GM12891 (cell line): ENCODE results near the gene WDR4.
"Not testable (repeated sequence)": the region's sequence is repeated elsewhere in the genome, so short reads cannot be mapped to it uniquely, and the experiment has no call there.

ENCODE experiments used
- POLR2A ChIP-seq: IDR thresholded peaks from 2 replicates; pipeline ENCODE4 v1.6.1; 2011; ENCODE audit warnings: low read depth, low read length, control low read depth
- POLR2AphosphoS5 ChIP-seq: IDR thresholded peaks from 2 replicates; pipeline ENCODE4 v1.6.1; 2011; ENCODE audit warnings: low read depth, low read length, control low read depth

- TF ChIP-seq POLR2AphosphoS5, POLR2A: not testable (repeated sequence)
Observed at GRCh38 chr21:42801616-42802015, 77.7 kb downstream of the WDR4 start.
